K562 (cell line): Measurements from ENCODE around the gene BNIP2. TPM values are rescaled to one million over a fixed set of nuclear protein-coding genes. Genes with fewer than 3 reads are reported as not detected.
A peak's percentile ranks its signal among the peaks of the same experiment; 100 is the strongest.

Experiments used
- CBFB ChIP-seq: sonication (generic); formaldehyde crosslinking; IDR thresholded peaks from 2 replicates; pipeline ENCODE4 v1.4.0; 2020; ENCODE audit warnings: mild to moderate bottlenecking, missing genetic modification reagents
- EGR1 ChIP-seq: fragments of 450-650 bp; conservative IDR thresholded peaks from 2 replicates; pipeline ENCODE4 v1.6.1; 2017; ENCODE audit warnings: mild to moderate bottlenecking
- FOXK2 ChIP-seq, 2 experiments: fragments of 450-650 bp; IDR thresholded peaks in 1 of 2; conservative IDR thresholded peaks in 1 of 2; 2 replicates each; pipeline ENCODE4 v1.6.1; 2016; ENCODE audit warnings: low read depth in 2 of 2, mild to moderate bottlenecking in 1 of 2
- NFYB ChIP-seq: IDR thresholded peaks from 2 replicates; pipeline ENCODE4 v1.6.1; 2011; ENCODE audit warnings: mild to moderate bottlenecking, moderate library complexity; ENCODE audit not compliant: insufficient read length; ENCODE audit errors: extremely low read depth
- PYGO2 ChIP-seq: fragments of 450-650 bp; IDR thresholded peaks from 2 replicates; pipeline ENCODE4 v1.6.1; 2016; ENCODE audit warnings: mild to moderate bottlenecking, missing genetic modification characterization, moderate library complexity, missing compliant biosample characterization
- SETDB1 ChIP-seq: IDR thresholded peaks from one replicate; pipeline ENCODE4 v1.6.1; 2012; ENCODE audit warnings: low read length, control low read depth, inconsistent platforms
- TEAD2 ChIP-seq: fragments of 450-650 bp; IDR thresholded peaks from 2 replicates; pipeline ENCODE4 v1.6.1; 2016; ENCODE audit warnings: missing genetic modification characterization, control low read depth, missing compliant biosample characterization
- ZNF174 ChIP-seq: fragments of 250-450 bp; sonication (Bioruptor Pico); IDR thresholded peaks from 2 replicates; pipeline ENCODE4 v1.4.0; 2020; ENCODE audit warnings: mild to moderate bottlenecking
- ZNF184 ChIP-seq: sonication (generic); formaldehyde crosslinking; IDR thresholded peaks from 2 replicates; pipeline ENCODE4 v1.5.0; 2020; ENCODE audit warnings: missing genetic modification reagents
- ZNF384 ChIP-seq: IDR thresholded peaks from 2 replicates; pipeline ENCODE4 v1.6.1; 2012; ENCODE audit warnings: low read depth, low read length, improper control_type of control experiment
- polyA plus RNA-seq, 8 experiments: library from polyadenylated mRNA; depleted of rRNA in 4 of 8; stranded (reverse) in 5 of 8; unstranded in 3 of 8; fragments of >200 nt; fragmentation: Nextera tagmentation in 2 of 8; fragmentation: Illumina TruSeq in 1 of 8; extraction: Ambion mirVana in 2 of 8; extraction: Trizol in 1 of 8; gene quantifications; 2 replicates each; pipeline versions ENCODE4 v1.2.1 to v1.2.3, GENCODE V29; 2011 to 2014; ENCODE audit warnings: inconsistent platforms in 1 of 8, missing spikeins in 1 of 8
- total RNA-seq, 7 experiments: library from RNA; depleted of rRNA in 6 of 7; stranded (reverse); fragments of >200 nt in 6 of 7; fragmentation: Illumina TruSeq in 2 of 7; extraction: Trizol in 2 of 7; gene quantifications; 2 replicates each; pipeline versions ENCODE4 v1.2.1 to v1.2.3, GENCODE V29; 2011 to 2021; ENCODE audit warnings: low replicate concordance in 1 of 7
- TF ChIP-seq, protein P1 (sequence below), 2 experiments: fragments of 450-650 bp in 1 of 2; sonication (generic) in 1 of 2; formaldehyde crosslinking in 1 of 2; IDR thresholded peaks in 1 of 2; conservative IDR thresholded peaks in 1 of 2; 2 replicates each; pipeline versions ENCODE4 v1.6.1 to v1.8.1; 2016 to 2023; ENCODE audit warnings: mild to moderate bottlenecking in 2 of 2, moderate library complexity in 2 of 2, inconsistent platforms in 1 of 2, missing genetic modification reagents in 1 of 2
- TF ChIP-seq, protein P2 (sequence below): fragments of 250-450 bp; sonication (Bioruptor Pico); IDR thresholded peaks from 2 replicates; pipeline ENCODE4 v1.5.1; 2021; ENCODE audit warnings: mild to moderate bottlenecking
- TF ChIP-seq, protein P3 (sequence below): fragments of 450-650 bp; formaldehyde crosslinking; IDR thresholded peaks from 2 replicates; pipeline ENCODE4 v1.4.0; 2020; ENCODE audit warnings: mild to moderate bottlenecking, moderate library complexity
- TF ChIP-seq, protein P4 (sequence below): fragments of 250-450 bp; sonication (Bioruptor Pico); IDR thresholded peaks from 2 replicates; pipeline ENCODE4 v1.5.0; 2021

BNIP2 gene
- total and polyA plus RNA-seq, 9 of the 15 experiments (the other 6 are each of a cell fraction or from before 2014, with no cell fraction given), result 19.6 to 88.0 (median 52.5) TPM

DNA sequence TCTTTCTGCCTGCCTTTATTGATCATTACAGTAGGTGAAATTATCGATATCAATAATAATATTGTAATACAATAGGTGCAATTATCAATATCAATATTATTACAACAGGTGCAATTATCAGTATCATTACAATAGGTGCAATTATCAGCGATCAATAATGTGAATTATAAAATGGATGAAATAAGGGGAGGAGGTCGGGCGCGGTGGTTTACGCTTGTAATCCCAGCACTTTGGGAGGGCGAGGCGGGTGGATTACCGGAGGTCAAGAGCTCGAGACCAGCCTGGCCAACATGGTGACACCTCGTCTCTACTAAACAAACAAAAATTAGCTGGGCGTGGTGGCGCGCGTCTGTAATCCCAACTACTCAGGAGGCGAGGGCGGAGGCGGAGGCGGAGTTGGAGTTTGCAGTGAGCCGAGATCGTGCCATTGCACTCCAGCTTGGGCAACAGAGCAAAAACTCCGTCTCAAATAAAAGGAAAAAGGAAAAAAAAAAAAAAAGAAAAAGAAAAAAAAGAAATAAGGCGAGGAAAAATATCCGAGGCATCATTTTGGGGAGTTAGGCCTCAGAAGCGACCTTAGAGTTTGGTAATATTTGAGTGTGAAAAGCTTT lies 611 bp upstream of the BNIP2 start (continued):
- TF ChIP-seq, protein P1, sequence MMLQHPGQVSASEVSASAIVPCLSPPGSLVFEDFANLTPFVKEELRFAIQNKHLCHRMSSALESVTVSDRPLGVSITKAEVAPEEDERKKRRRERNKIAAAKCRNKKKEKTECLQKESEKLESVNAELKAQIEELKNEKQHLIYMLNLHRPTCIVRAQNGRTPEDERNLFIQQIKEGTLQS (IDR thresholded peaks at IDR 0.05), result no peak
- TF ChIP-seq, protein P1 (CRISPR knock-in tag; conservative IDR thresholded peaks at IDR 0.05), result no peak
- TF ChIP-seq SETDB1, result no peak
- TF ChIP-seq, protein P2, sequence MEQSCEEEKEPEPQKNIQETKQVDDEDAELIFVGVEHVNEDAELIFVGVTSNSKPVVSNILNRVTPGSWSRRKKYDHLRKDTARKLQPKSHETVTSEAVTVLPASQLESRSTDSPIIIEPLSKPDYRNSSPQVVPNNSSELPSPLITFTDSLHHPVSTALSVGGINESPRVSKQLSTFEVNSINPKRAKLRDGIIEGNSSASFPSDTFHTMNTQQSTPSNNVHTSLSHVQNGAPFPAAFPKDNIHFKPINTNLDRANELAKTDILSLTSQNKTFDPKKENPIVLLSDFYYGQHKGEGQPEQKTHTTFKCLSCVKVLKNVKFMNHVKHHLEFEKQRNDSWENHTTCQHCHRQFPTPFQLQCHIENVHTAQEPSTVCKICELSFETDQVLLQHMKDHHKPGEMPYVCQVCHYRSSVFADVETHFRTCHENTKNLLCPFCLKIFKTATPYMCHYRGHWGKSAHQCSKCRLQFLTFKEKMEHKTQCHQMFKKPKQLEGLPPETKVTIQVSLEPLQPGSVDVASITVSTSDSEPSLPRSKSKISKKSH (CRISPR knock-in tag), result no peak
- TF ChIP-seq TEAD2 (tag), result no peak
- TF ChIP-seq ZNF384, result no peak
- TF ChIP-seq, protein P3, sequence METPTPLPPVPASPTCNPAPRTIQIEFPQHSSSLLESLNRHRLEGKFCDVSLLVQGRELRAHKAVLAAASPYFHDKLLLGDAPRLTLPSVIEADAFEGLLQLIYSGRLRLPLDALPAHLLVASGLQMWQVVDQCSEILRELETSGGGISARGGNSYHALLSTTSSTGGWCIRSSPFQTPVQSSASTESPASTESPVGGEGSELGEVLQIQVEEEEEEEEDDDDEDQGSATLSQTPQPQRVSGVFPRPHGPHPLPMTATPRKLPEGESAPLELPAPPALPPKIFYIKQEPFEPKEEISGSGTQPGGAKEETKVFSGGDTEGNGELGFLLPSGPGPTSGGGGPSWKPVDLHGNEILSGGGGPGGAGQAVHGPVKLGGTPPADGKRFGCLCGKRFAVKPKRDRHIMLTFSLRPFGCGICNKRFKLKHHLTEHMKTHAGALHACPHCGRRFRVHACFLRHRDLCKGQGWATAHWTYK (CRISPR knock-in tag), result no peak
- TF ChIP-seq ZNF174 (CRISPR knock-in tag), result no peak
- TF ChIP-seq EGR1, result peak; percentile 94
- no peak for TF ChIP-seq CBFB (CRISPR knock-in tag)
- TF ChIP-seq, protein P4, sequence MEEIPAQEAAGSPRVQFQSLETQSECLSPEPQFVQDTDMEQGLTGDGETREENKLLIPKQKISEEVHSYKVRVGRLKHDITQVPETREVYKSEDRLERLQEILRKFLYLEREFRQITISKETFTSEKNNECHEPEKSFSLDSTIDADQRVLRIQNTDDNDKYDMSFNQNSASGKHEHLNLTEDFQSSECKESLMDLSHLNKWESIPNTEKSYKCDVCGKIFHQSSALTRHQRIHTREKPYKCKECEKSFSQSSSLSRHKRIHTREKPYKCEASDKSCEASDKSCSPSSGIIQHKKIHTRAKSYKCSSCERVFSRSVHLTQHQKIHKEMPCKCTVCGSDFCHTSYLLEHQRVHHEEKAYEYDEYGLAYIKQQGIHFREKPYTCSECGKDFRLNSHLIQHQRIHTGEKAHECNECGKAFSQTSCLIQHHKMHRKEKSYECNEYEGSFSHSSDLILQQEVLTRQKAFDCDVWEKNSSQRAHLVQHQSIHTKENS, result no peak
- TF ChIP-seq ZNF184 (CRISPR knock-in tag), result no peak
- no peak for TF ChIP-seq PYGO2
- no peak for TF ChIP-seq NFYB
- TF ChIP-seq FOXK2 (conservative IDR thresholded peaks at IDR 0.05 in 1 of 2, IDR thresholded peaks at IDR 0.05 in 1 of 2; ENCODE audit: low read depth in 2 of 2), result peak in 1 of 2 experiments; percentile 27; a peak in 1 of 4 replicates
